OCI-LY7 (cell line): ENCODE data around the gene TRMT10A. TPM values are rescaled to one million over a fixed set of nuclear protein-coding genes. Genes with fewer than 3 reads are reported as not detected.

Source experiments
- BruUV-seq: library from RNA; stranded (reverse); fragments of 400-500 nt; replicated peaks from 2 replicates; lab custom pipeline; 2021; lab: Mats Ljungman, UMichigan
- CTCF ChIA-PET: fragments of 300-600 bp; sonication (Branson Sonifier 250); formaldehyde crosslinking; loops from one replicate; lab custom pipeline; 2022; ENCODE audit warnings: antibody characterized with exemption; ENCODE audit not compliant: unreplicated experiment; lab: Charles Lee
- POLR2A ChIA-PET: fragments of 300-600 bp; sonication (Branson Sonifier 250); formaldehyde crosslinking; loops from one replicate; lab custom pipeline; 2022; ENCODE audit warnings: antibody characterized with exemption; lab: Charles Lee
- DNase-seq: peaks from one replicate; pipeline ENCODE4 v3.0.0-alpha.2; 2015; ENCODE audit warnings: low spot score
- H2AFZ ChIP-seq: fragments of 200-600 bp; sonication (generic), shearing (Covaris generic); 2 replicates; pipeline ENCODE4 v1.6.1; 2014; ENCODE audit warnings: mild to moderate bottlenecking, antibody characterized with exemption, low read length, moderate library complexity
- H3K27ac ChIP-seq: fragments of 200-600 bp; sonication (generic); 2 replicates; pipeline ENCODE4 v1.5.1; 2014; ENCODE audit warnings: mixed run types, low read depth, mild to moderate bottlenecking, moderate library complexity, low read length, inconsistent platforms; ENCODE audit not compliant: poor library complexity, severe bottlenecking
- H3K36me3 ChIP-seq: fragments of 200-600 bp; sonication (generic); 2 replicates; pipeline ENCODE4 v1.6.1; 2014; ENCODE audit warnings: mild to moderate bottlenecking, antibody characterized with exemption, low read length, moderate library complexity, mixed read lengths; ENCODE audit not compliant: insufficient read depth
- H3K4me1 ChIP-seq: fragments of 200-600 bp; sonication (generic); 2 replicates; pipeline ENCODE4 v1.5.1; 2014; ENCODE audit warnings: mild to moderate bottlenecking, low read length; ENCODE audit not compliant: insufficient read depth, poor library complexity, severe bottlenecking
- H3K4me2 ChIP-seq: fragments of 200-600 bp; sonication (generic); 2 replicates; pipeline ENCODE4 v1.6.1; 2014; ENCODE audit warnings: mild to moderate bottlenecking, low read length
- H3K4me3 ChIP-seq: fragments of 200-600 bp; sonication (generic); 2 replicates; pipeline ENCODE4 v1.5.1; 2014; ENCODE audit warnings: mild to moderate bottlenecking, low read depth, low read length; ENCODE audit not compliant: poor library complexity, severe bottlenecking
- H3K79me2 ChIP-seq: fragments of 200-600 bp; sonication (generic); 2 replicates; pipeline ENCODE4 v1.6.1; 2016; ENCODE audit warnings: low read depth, mild to moderate bottlenecking, low read length, moderate library complexity, mixed read lengths; ENCODE audit not compliant: insufficient read depth
- H3K9me2 ChIP-seq: fragments of 200-600 bp; sonication (generic); 2 replicates; pipeline ENCODE4 v1.6.1; 2016; ENCODE audit warnings: mild to moderate bottlenecking, low read length, mixed read lengths; ENCODE audit not compliant: insufficient read depth
- H3K9me3 ChIP-seq: fragments of 200-600 bp; sonication (generic); 2 replicates; pipeline ENCODE4 v1.6.1; 2014; ENCODE audit warnings: mild to moderate bottlenecking, mixed run types, low read length, mixed read lengths
- H4K20me1 ChIP-seq: fragments of 200-600 bp; sonication (generic); 2 replicates; pipeline ENCODE4 v1.6.1; 2014; ENCODE audit warnings: mild to moderate bottlenecking, antibody characterized with exemption, low read length, moderate library complexity, mixed read lengths; ENCODE audit not compliant: insufficient read depth
- CTCF ChIP-seq: fragments of 200-600 bp; sonication (generic); conservative IDR thresholded peaks from 2 replicates; pipeline ENCODE4 v1.5.1; 2014; ENCODE audit warnings: mild to moderate bottlenecking, antibody characterized with exemption, low read length, moderate library complexity, mixed read lengths
- EZH2phosphoT487 ChIP-seq: fragments of 200-600 bp; sonication (generic); IDR thresholded peaks from 2 replicates; pipeline ENCODE4 v1.6.1; 2018; ENCODE audit warnings: low read depth, borderline replicate concordance, mild to moderate bottlenecking, mixed run types, antibody characterized with exemption, low read length, moderate library complexity, mixed read lengths
- intact Hi-C: fragments of 100-400 bp; cut with micrococcal nuclease; formaldehyde crosslinking; loops from one replicate; pipeline ENCODE4 v1.10.0; 2022; ENCODE audit not compliant: unreplicated experiment
- total RNA-seq, 2 experiments: library from RNA; depleted of rRNA in 1 of 2; stranded (reverse); fragments of >200 nt in 1 of 2; shearing (Covaris generic) in 1 of 2; gene quantifications; 2 replicates each; pipeline ENCODE4 v1.2.3, GENCODE V29; 2014 to 2022

Gene TRMT10A
- total RNA-seq, 2 experiments from 2014 or later, result 7.9 to 18.8 TPM

- H3K4me1 ChIP-seq, result no peaks in the 10 kb centered on the region
- TF ChIP-seq CTCF, result no peak
- CTCF ChIA-PET, result no interaction called here
Observed at GRCh38 chr4:99591757-99592156, 27.9 kb upstream of the TRMT10A start.

GRCh38 chr4:99587803-99588202 is 24.0 kb upstream of the TRMT10A start:
- POLR2A ChIA-PET, result interaction anchor here (1.4 kb wide), 1 partner anchor 16 kb away, joined by 5 read pairs; no protein-coding TSS in a partner anchor
- no peak for DNase-seq
- Histone ChIP-seq H3K9me3 (no peaks in the 10 kb centered on the region), H3K4me2 (no peak overlapping the region), H3K4me3 (no peak overlapping the region), H3K36me3 (no peaks in the 10 kb centered on the region), H3K27ac (no peak overlapping the region), H4K20me1 (no peaks in the 10 kb centered on the region), H3K9me2 (no peaks in the 10 kb centered on the region), H3K79me2 (no peaks in the 10 kb centered on the region), H2AFZ (no peak overlapping the region), H3K4me1 (no peaks in the 10 kb centered on the region)
- CTCF ChIA-PET, result no interaction called here
- TF ChIP-seq EZH2phosphoT487, result no peak
- no peak for TF ChIP-seq CTCF
- BruUV-seq, result no TSS peak
- intact Hi-C loops, result no loop called here

More at GRCh38 chr4:99591757-99592156, 27.9 kb upstream of the TRMT10A start:
- Histone ChIP-seq H2AFZ (no peak overlapping the region), H3K27ac (no peak overlapping the region), H3K4me2 (no peak overlapping the region), H3K4me3 (no peak overlapping the region), H3K9me3 (no peaks in the 10 kb centered on the region), H4K20me1 (no peaks in the 10 kb centered on the region), H3K79me2 (no peaks in the 10 kb centered on the region), H3K9me2 (no peaks in the 10 kb centered on the region), H3K36me3 (no peaks in the 10 kb centered on the region)
- DNase-seq, result no peak
- no TSS peak for BruUV-seq
- POLR2A ChIA-PET, result interaction anchor here (0.6 kb wide), 1 partner anchor 115 kb away, joined by 3 read pairs; no protein-coding TSS in a partner anchor
- intact Hi-C loops, result no loop called here

GRCh38 chr4:99587309-99587708 is 23.5 kb upstream of the TRMT10A start:
- intact Hi-C loops, result no loop called here
- Histone ChIP-seq H3K27ac (no peak overlapping the region), H4K20me1 (no peaks in the 10 kb centered on the region), H3K79me2 (no peaks in the 10 kb centered on the region), H3K4me2 (no peak overlapping the region), H3K36me3 (no peaks in the 10 kb centered on the region), H3K9me2 (no peaks in the 10 kb centered on the region), H2AFZ (no peak overlapping the region), H3K4me1 (no peaks in the 10 kb centered on the region), H3K9me3 (no peaks in the 10 kb centered on the region), H3K4me3 (no peak overlapping the region)
- BruUV-seq, result no TSS peak
- ChIA-PET CTCF (no interaction called here), POLR2A (interaction anchor here (1.4 kb wide), 1 partner anchor 17 kb away, joined by 5 read pairs; no protein-coding TSS in a partner anchor)
- DNase-seq, result no peak
- TF ChIP-seq EZH2phosphoT487 (no peak), CTCF (no peak)
